ENCODE data around the gene NOX4.
"Not testable (repeated sequence)": the region's sequence is repeated elsewhere in the genome, so short reads cannot be mapped to it uniquely, and the experiment has no call there.

NOX4 gene

DNA sequence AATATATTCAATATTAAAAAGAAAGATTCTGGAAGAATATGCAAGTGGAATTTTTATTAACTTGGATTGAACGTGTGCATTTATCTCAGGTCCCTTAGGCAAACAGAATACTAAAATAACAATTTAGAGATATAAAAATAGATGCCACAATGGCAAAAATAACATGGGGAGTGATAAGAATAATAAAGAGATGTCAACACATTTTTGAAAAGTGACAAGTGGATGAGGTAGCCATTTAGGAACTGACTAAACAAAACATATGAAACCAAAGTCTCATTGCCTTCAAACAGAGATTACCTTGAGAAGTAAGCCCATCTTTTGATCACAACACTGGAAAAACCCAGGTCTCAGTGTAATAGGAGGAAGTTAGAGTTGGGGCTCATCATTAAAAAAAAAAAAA is 112.2 kb downstream of the NOX4 start:
- DNase-seq: not testable (repeated sequence)

- not testable (repeated sequence) for DNase-seq
These were observed 121.8 kb downstream of the NOX4 start for GRCh38 chr11:89369356-89369755.

DNA sequence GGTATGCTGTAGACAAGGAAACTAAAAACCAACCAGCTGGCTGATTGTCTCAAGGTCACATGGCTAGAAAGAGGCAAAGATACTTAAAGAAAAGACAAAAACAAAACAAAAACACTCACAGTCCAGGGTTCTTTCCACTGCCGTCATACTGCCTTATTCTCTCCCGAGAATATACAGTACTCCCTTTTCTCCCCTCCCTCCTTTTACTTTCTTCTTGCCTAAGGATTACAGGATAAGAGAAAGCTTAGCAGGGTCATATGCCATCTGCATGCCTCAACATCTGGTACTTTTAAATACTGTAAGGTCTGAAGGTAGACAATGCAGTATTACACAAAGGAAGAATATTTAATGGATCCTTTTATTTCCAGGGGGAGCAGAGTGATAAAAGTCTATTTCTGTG is 126.3 kb downstream of the NOX4 start:
- DNase-seq: not testable (repeated sequence)

- DNase-seq: no peak
These were observed 129.4 kb downstream of the NOX4 start for GRCh38 chr11:89361734-89362133.

DNA sequence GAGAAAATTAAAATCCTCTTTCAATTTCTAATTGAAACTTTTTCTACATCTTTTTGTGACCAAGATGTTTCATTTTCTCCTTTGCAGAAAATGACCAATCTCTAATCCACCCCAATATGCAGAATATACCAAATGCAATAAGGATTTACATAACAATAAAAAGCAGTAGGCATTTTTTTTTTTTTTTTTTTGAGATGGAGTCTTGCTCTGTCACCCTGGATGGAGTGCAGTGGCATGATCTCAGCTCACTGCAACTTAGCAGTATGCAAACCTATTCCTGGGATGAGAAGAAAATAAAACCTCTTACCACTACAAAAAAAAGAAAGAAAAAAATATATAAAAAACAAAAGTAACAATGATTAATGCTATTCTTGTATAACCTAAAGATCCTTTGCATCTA is 132.0 kb downstream of the NOX4 start:
- DNase-seq: not testable (repeated sequence)

DNA sequence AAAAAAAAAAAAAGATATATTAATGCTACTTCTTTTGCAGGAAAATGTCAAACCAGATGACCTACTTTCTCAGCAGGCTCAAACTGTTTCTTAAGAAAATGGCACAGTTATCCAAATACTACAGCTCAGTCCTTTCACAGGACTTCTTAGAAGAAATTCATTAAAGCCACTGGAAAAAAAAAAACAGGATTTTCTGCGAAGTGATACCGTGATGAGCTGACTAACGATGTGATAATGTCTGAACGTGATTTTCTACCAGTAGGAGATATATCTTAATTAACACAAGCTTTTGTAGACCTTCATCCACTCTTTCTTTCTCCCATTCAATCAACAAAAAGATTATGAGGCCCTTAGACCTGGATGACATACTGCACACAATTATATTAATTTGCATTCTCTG is 132.4 kb downstream of the NOX4 start:
- no peak for DNase-seq

DNA sequence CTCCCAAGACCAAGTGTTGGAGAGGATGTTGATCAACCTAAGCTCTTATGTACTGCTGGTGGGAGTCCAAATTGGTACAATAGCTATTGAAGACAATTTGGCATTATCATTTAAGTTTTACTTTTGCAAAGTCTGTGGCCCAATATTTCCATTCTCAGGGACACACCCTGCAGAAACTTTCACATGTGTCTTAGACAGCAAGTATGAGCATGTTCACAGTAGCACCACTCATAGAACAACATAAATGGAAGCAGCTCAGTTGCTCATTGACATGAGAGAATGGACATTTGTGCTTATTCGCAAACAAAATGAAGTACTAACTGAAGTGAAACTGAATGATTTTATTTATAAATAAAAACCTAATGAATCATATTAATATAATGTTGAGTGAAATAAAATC is 135.5 kb downstream of the NOX4 start:
- DNase-seq: no peak

GRCh38 chr11:89354513-89354912 is 136.7 kb downstream of the NOX4 start:
- not testable (repeated sequence) for DNase-seq

GRCh38 chr11:89347071-89347470 is 144.1 kb downstream of the NOX4 start:
- no peak for DNase-seq

GRCh38 chr11:89346601-89347000 is 144.6 kb downstream of the NOX4 start:
- DNase-seq: no peak

- not testable (repeated sequence) for DNase-seq
These were observed 148.1 kb downstream of the NOX4 start for GRCh38 chr11:89342880-89343572.

DNA sequence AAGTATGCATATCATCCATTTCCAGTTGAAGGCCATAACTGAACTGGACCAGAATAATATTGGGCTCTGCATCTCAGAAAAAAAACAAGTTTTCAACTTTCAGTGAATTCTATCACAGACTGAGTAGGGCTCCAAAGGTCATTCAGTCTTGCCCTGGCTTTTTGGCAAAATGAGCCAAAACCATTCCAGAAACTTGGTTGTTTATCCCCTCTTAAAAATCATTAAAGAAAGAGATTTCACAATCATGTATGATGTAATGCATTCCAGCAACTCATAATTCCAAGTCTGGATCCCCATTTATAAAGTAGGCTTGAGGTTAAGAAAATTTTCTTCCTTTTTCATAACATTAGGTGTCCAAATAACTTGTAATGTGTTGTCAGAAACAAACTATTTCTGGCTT is 150.7 kb downstream of the NOX4 start:
- DNase-seq: not testable (repeated sequence)

GRCh38 chr11:89338073-89338472 is 153.1 kb downstream of the NOX4 start:
- not testable (repeated sequence) for DNase-seq

DNA sequence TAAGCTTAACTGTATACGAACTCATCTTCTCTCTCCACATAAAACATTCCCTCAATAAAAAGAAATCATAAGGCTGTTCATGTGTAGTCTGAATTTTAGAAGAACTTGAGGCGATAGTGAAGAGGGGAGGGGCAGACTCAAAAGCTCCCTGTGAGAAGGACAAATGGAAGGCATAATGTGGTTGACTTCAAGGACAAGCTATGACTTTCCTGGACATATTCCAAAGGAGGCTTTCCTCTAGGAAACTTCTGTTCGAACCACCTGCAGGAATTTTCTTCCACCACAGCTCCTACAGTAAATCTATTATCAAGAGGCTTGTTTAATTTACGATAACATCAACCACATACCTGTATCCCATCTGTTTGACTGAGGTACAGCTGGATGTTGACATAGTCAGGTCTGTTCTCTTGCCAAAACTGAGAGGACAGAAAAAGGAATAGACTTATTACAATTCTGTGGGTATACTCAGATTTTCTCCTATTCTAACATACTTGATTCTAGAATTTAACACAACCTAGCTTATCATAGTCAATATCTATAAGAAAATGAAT is 154.0 kb downstream of the NOX4 start:
- not testable (repeated sequence) for DNase-seq

DNA sequence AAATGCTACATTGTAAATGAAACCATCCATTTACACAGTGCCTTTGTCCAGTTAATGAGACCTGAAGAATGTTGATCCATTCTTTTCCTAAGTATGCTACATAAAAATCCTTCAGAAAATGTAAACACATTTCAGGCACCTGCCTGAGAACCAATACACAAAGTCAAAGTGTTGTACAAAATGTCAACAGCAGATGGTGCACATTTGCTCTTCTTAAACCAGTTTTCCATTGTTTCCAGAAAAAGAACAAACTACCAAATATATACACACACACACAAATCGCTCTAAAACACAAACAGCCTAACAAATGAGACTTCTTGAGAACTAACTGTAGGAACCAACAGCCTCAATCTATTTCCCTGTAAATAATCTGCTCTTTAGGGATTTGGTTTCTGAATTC is 157.5 kb downstream of the NOX4 start:
- not testable (repeated sequence) for DNase-seq

DNA sequence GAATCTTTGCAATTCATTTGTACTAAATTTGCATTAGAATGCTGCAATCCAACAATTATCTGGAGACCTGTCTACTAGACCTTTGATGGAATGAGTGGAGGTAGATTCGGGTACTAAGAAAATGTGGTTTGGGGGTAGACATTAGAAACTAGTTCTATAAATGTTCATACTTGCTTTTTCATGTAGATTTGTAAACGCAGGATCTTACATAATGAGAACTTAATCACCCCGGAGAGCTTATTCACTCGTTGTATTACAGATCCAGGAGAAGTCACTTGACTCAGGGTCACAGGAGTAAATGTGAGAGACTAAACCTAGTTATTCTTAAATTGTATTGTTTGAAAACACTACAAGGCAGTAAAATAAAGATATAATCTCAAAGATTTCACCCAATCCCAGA is 159.2 kb downstream of the NOX4 start:
- not testable (repeated sequence) for DNase-seq

- no peak for DNase-seq
These were observed 163.3 kb downstream of the NOX4 start for GRCh38 chr11:89327885-89328284.

- DNase-seq: no peak
These were observed 169.8 kb downstream of the NOX4 start for GRCh38 chr11:89321401-89321800.

- not testable (repeated sequence) for DNase-seq
These were observed 180.6 kb downstream of the NOX4 start for GRCh38 chr11:89310607-89311006.

- DNase-seq: not testable (repeated sequence)
These were observed 181.7 kb downstream of the NOX4 start for GRCh38 chr11:89309321-89309985.

DNA sequence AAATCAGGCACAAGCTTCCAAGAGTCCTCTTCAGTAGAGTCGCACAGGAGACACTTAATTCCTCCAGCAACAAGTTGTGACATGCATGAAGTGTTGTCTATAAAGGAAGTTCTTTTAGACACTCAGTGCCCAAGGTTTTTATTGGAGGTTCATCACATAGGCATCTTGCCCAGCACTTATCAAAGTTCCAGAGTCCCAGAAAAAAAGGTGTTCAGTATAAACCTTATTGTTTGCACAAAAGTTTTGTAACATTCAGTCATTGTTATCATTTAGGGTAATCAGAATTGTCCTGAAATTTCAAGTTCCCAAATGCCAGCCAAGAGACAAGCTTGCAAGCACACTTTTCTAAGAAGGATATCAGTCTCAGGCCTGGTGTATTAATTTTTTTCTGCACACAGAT is 182.9 kb downstream of the NOX4 start:
- DNase-seq: not testable (repeated sequence)

- not testable (repeated sequence) for DNase-seq
These were observed 188.1 kb downstream of the NOX4 start for GRCh38 chr11:89303029-89303428.

DNA sequence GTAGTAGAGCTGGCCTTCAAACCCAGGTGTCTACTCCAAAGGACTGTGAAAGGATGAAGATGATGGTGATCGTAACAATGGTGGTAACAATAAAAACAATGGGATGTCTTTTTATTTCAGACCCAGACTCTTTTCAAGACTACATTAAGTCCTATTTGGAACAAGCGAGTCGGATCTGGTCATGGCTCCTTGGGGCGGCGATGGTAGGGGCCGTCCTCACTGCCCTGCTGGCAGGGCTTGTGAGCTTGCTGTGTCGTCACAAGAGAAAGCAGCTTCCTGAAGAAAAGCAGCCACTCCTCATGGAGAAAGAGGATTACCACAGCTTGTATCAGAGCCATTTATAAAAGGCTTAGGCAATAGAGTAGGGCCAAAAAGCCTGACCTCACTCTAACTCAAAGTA is 196.2 kb downstream of the NOX4 start:
- not testable (repeated sequence) for DNase-seq

- no peak for DNase-seq
These were observed 197.1 kb downstream of the NOX4 start for GRCh38 chr11:89293965-89294679.
